Measurements from ENCODE around the gene VASH1.

Gene VASH1

GRCh38 chr14:76826122-76826521, 64.9 kb downstream of the VASH1 start, which contains the start of gene LRRC74A:
TSS of gene LRRC74A (plus strand) at chr14:76826408. CDS start at chr14:76826698, 290 bp downstream.
- Histone ChIP-seq H3K9me3 (ENCODE audit: insufficient read depth, low read depth, low read length) (no peaks in the 10 kb centered on the region), H2AFZ (ENCODE audit: low read length) (no peak within 1 kb of the TSS), H3K4me3 (ENCODE audit: low read length, poor library complexity, severe bottlenecking) (no peak within 1 kb of the TSS), H3K9ac (ENCODE audit: low read depth, low read length, poor library complexity, severe bottlenecking) (no peak within 1 kb of the TSS), H3K9me2 (replicated peaks; ENCODE audit: low read depth, low read length) (no peaks in the 10 kb centered on the region), H3K79me2 (ENCODE audit: insufficient read depth, low read length) (no peaks in the 10 kb centered on the region), H3K36me3 (ENCODE audit: insufficient read depth, low read length) (no peaks in the 10 kb centered on the region), H3K4me2 (ENCODE audit: low read depth, low read length, poor library complexity, severe bottlenecking) (no peak within 1 kb of the TSS), H3K4me1 (ENCODE audit: insufficient read depth, low read length, poor library complexity, severe bottlenecking) (no peaks in the 10 kb centered on the region), H4K20me1 (ENCODE audit: insufficient read depth, low read length, poor library complexity, severe bottlenecking) (no peaks in the 10 kb centered on the region), H3K27me3 (ENCODE audit: insufficient read depth, low read length, poor library complexity, severe bottlenecking) (peaks cover 9% of the 10 kb centered on the region), H3F3A (ENCODE audit: low read depth) (no peaks in the 10 kb centered on the region)
- TF ChIP-seq CTCF (conservative IDR thresholded peaks at IDR 0.05; ENCODE audit: low read length), result no peak
- TF ChIP-seq EZH2phosphoT487 (IDR thresholded peaks at IDR 0.05; ENCODE audit: borderline replicate concordance), result no peak

DNA sequence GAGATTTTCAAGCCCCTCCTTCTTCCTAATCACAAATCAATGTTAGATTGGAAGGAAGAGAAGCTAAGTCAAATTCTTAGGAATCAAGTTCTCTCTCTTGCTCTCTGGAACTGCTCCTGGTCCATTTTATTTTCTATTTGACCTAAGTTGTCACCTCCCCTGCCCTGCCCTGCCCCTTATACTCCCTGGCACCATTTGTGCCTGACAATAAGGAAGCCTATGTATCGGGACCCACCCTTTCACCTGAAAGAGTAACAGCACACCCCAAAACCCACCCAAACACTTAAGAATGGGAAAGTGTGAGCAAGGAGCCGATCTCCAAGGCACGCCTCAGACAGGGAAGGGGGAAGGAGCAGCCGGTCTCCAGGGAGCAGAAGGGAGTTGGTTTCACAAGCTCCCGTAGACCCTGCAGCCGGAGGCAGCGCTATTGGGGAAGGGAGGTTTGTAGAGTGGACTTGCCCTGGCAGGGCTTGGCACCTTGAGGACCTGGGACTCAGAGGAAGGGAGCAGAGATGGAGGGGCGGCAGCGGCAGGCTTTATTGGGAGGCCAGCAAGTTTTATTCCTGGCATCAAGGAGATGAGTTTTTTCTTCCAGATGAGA, 66.5 kb downstream of the VASH1 start:
- no peak for TF ChIP-seq CTCF (conservative IDR thresholded peaks at IDR 0.05; ENCODE audit: low read length)
- TF ChIP-seq EZH2phosphoT487 (IDR thresholded peaks at IDR 0.05; ENCODE audit: borderline replicate concordance), result no peak
- H2AFZ ChIP-seq (ENCODE audit: low read length), result no peak overlapping the region
- H3K4me3 ChIP-seq (ENCODE audit: low read length, poor library complexity, severe bottlenecking), result no peak overlapping the region
- no peak overlapping the region for H3K9ac ChIP-seq (ENCODE audit: low read depth, low read length, poor library complexity, severe bottlenecking)
- peaks cover 9% of the 10 kb centered on the region for H3K27me3 ChIP-seq (ENCODE audit: insufficient read depth, low read length, poor library complexity, severe bottlenecking)
- H3F3A ChIP-seq (ENCODE audit: low read depth), result no peaks in the 10 kb centered on the region
- H3K36me3 ChIP-seq (ENCODE audit: insufficient read depth, low read length), result no peaks in the 10 kb centered on the region
- H3K9me3 ChIP-seq (ENCODE audit: insufficient read depth, low read depth, low read length), result no peaks in the 10 kb centered on the region
- no peaks in the 10 kb centered on the region for H3K79me2 ChIP-seq (ENCODE audit: insufficient read depth, low read length)
- H4K20me1 ChIP-seq (ENCODE audit: insufficient read depth, low read length, poor library complexity, severe bottlenecking), result no peaks in the 10 kb centered on the region
- no peaks in the 10 kb centered on the region for H3K9me2 ChIP-seq (replicated peaks; ENCODE audit: low read depth, low read length)
- no peaks in the 10 kb centered on the region for H3K4me1 ChIP-seq (ENCODE audit: insufficient read depth, low read length, poor library complexity, severe bottlenecking)
- H3K4me2 ChIP-seq (ENCODE audit: low read depth, low read length, poor library complexity, severe bottlenecking), result no peak overlapping the region

DNA sequence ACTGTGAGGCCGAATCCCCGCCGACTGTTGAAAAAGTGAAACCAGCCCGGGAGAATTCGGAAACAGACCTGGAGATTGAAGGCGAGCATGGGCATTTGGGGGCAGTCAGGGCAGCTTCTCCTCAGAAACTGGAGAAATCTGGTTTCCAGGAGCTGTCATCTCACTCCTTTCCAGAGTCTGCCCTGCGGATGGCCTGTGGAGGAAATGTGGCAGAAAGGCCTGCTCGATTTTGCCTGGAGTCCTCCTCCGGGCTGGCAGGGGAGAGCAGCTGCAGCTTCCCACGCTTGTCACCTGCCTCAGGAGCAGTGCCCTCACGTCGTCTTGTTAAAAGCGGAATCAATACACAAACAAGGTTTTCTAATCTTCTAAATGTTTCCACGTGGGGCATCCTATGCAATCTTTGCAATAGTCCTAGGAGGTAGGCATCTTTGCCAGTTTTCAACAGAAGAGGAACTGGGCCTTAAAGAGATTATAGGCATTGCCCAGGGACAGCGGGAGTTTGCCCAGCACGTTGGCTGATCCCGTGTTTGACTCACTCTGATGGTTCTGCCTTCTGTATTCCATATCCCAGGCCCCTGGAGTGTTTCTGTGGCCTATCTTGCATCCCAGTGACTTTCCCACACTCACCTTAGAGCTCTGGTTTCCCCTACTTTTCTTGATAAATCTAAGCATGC, 67.2 kb downstream of the VASH1 start:
- Histone ChIP-seq H3K79me2 (ENCODE audit: insufficient read depth, low read length) (no peaks in the 10 kb centered on the region), H3F3A (ENCODE audit: low read depth) (no peaks in the 10 kb centered on the region), H3K9me3 (ENCODE audit: insufficient read depth, low read depth, low read length) (no peaks in the 10 kb centered on the region), H3K4me1 (ENCODE audit: insufficient read depth, low read length, poor library complexity, severe bottlenecking) (no peaks in the 10 kb centered on the region), H2AFZ (ENCODE audit: low read length) (no peak overlapping the region), H3K36me3 (ENCODE audit: insufficient read depth, low read length) (no peaks in the 10 kb centered on the region), H4K20me1 (ENCODE audit: insufficient read depth, low read length, poor library complexity, severe bottlenecking) (no peaks in the 10 kb centered on the region), H3K9ac (ENCODE audit: low read depth, low read length, poor library complexity, severe bottlenecking) (no peak overlapping the region), H3K4me2 (ENCODE audit: low read depth, low read length, poor library complexity, severe bottlenecking) (no peak overlapping the region), H3K4me3 (ENCODE audit: low read length, poor library complexity, severe bottlenecking) (no peak overlapping the region), H3K27me3 (ENCODE audit: insufficient read depth, low read length, poor library complexity, severe bottlenecking) (peaks cover 9% of the 10 kb centered on the region), H3K9me2 (replicated peaks; ENCODE audit: low read depth, low read length) (no peaks in the 10 kb centered on the region)
- TF ChIP-seq EZH2phosphoT487 (IDR thresholded peaks at IDR 0.05; ENCODE audit: borderline replicate concordance) (no peak), CTCF (conservative IDR thresholded peaks at IDR 0.05; ENCODE audit: low read length) (no peak)
